WTC11 (cell line): Measurements from ENCODE around the gene LENG8. TPM values are rescaled to one million over a fixed set of nuclear protein-coding genes. Genes with fewer than 3 reads are reported as not detected.

Experiments used
- ATAC-seq: fragments of 200-7000 bp; cut with Tn5 transposase; 2 replicates; pipeline ENCODE4 v1.10.0; 2021; ENCODE audit warnings: mild to moderate bottlenecking, moderate library complexity
- CTCF ChIA-PET: fragments of 300-600 bp; sonication (Branson Sonifier 250); formaldehyde crosslinking; loops from one replicate; lab custom pipeline; 2021; ENCODE audit warnings: antibody characterized with exemption; lab: Charles Lee
- POLR2A ChIA-PET: fragments of 350-600 bp; sonication (Branson Sonifier 250); formaldehyde crosslinking; loops from one replicate; lab custom pipeline; 2021; ENCODE audit warnings: antibody characterized with exemption; lab: Charles Lee
- DNase-seq: peaks from one replicate; pipeline ENCODE4 v3.0.0; 2021; ENCODE audit warnings: low spot score
- H3K27ac Mint-ChIP-seq: 2 replicates; pipeline ENCODE4 v1.8.0; 2021; ENCODE audit warnings: mixed read lengths
- H3K27me3 Mint-ChIP-seq: 2 replicates; pipeline ENCODE4 v1.8.0; 2021; ENCODE audit warnings: low read depth, mild to moderate bottlenecking, moderate library complexity, mixed read lengths
- H3K36me3 Mint-ChIP-seq: 2 replicates; pipeline ENCODE4 v1.8.0; 2021; ENCODE audit warnings: mixed read lengths
- H3K4me1 Mint-ChIP-seq: 2 replicates; pipeline ENCODE4 v1.8.0; 2022; ENCODE audit warnings: mixed read lengths
- H3K4me3 Mint-ChIP-seq: 2 replicates; pipeline ENCODE4 v1.8.0; 2021; ENCODE audit warnings: mild to moderate bottlenecking, moderate library complexity, mixed read lengths
- H3K9me3 Mint-ChIP-seq: 2 replicates; pipeline ENCODE4 v1.8.0; 2021; ENCODE audit warnings: mixed read lengths
- CREB1 ChIP-seq: sonication (generic); formaldehyde crosslinking; IDR thresholded peaks from 2 replicates; pipeline ENCODE4 v1.8.0; 2023; ENCODE audit warnings: mild to moderate bottlenecking, missing genetic modification reagents
- GABPB1 ChIP-seq: sonication (generic); formaldehyde crosslinking; IDR thresholded peaks from 2 replicates; pipeline ENCODE4 v1.8.1; 2023; ENCODE audit warnings: mild to moderate bottlenecking, missing genetic modification reagents
- GTF2I ChIP-seq: fragments of 250-450 bp; sonication (Bioruptor Pico); conservative IDR thresholded peaks from 2 replicates; pipeline ENCODE4 v1.4.0; 2021; ENCODE audit warnings: mild to moderate bottlenecking
- KAT7 ChIP-seq: sonication (generic); formaldehyde crosslinking; IDR thresholded peaks from 2 replicates; pipeline ENCODE4 v1.8.1; 2023; ENCODE audit warnings: missing genetic modification reagents, mild to moderate bottlenecking, borderline replicate concordance
- ZNF232 ChIP-seq: sonication (generic); formaldehyde crosslinking; IDR thresholded peaks from 2 replicates; pipeline ENCODE4 v1.8.0; 2022; ENCODE audit warnings: mild to moderate bottlenecking, missing genetic modification reagents
- ZNF423 ChIP-seq: fragments of 250-450 bp; sonication (Bioruptor Pico); IDR thresholded peaks from 2 replicates; pipeline ENCODE4 v2.1.2; 2022; ENCODE audit warnings: mild to moderate bottlenecking, moderate library complexity
- total RNA-seq: library from RNA; stranded (reverse); gene quantifications from 3 replicates; pipeline ENCODE4 v1.2.3, GENCODE V29; 2021
- TF ChIP-seq, protein P1 (sequence below): fragments of 250-450 bp; sonication (Bioruptor Pico); IDR thresholded peaks from 2 replicates; pipeline ENCODE4 v1.9.0; 2021; ENCODE audit warnings: mild to moderate bottlenecking, borderline replicate concordance
- TF ChIP-seq, protein P2 (sequence below): sonication (generic); formaldehyde crosslinking; IDR thresholded peaks from 2 replicates; pipeline ENCODE4 v1.8.1; 2023; ENCODE audit warnings: mild to moderate bottlenecking, missing genetic modification reagents
- TF ChIP-seq, protein P3 (sequence below): sonication (generic); formaldehyde crosslinking; IDR thresholded peaks from 2 replicates; pipeline ENCODE4 v1.8.0; 2022; ENCODE audit warnings: mild to moderate bottlenecking, missing genetic modification reagents
- TF ChIP-seq, protein P4 (sequence below): sonication (generic); formaldehyde crosslinking; IDR thresholded peaks from 2 replicates; pipeline ENCODE4 v1.8.1; 2022; ENCODE audit warnings: mild to moderate bottlenecking, missing genetic modification reagents, moderate library complexity, borderline replicate concordance
- TF ChIP-seq, protein P5 (sequence below): sonication (generic); formaldehyde crosslinking; IDR thresholded peaks from 2 replicates; pipeline ENCODE4 v1.8.1; 2023; ENCODE audit warnings: mild to moderate bottlenecking, missing genetic modification reagents, moderate library complexity

LENG8 gene
- total RNA-seq, 1 experiment from 2014 or later = 175 TPM

DNA sequence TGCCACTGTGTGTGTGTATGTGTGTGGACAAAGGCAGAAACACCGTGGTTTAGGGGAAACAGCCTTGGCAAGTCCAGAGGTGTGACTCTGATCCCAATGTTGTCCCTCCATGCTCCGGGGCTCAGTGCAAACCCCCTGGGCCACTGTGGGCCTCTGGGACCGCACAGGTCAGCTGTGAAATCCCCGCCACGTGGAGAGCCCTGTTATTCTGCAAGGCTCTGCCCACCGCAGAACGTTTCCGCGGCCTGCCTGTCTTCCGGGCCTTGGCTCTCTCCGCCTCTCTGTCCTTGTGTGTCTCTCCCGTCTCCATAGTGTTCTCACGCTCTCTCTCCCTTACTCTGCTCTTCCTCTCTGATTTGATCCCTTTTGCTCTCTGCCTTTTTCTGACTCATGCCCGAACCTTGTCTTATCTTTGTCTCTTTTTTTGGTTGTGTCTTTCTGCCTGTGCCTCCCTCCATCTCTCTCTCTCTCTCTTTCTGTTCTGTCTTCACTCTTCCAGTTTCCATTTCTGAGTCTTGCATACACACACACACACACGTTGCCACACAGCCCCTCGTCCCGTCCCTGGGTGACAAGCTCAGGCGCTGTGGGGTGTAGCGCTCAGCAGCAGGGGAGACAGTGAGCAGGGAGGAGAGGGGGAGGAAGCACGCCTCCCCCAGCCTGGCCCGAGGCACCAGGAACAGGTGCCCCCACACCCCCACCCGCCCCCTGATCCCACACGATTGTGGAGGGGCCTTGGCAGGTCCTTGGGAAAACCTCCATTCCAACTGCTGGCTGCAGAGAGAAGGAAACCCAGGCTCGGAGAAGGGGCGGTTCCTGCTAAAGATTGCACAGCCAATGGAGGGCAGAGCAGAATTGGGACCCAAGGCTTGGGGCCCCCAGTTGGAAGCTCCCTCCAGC lies 30.7 kb upstream of the LENG8 start (continued):
- TF ChIP-seq, protein P1, sequence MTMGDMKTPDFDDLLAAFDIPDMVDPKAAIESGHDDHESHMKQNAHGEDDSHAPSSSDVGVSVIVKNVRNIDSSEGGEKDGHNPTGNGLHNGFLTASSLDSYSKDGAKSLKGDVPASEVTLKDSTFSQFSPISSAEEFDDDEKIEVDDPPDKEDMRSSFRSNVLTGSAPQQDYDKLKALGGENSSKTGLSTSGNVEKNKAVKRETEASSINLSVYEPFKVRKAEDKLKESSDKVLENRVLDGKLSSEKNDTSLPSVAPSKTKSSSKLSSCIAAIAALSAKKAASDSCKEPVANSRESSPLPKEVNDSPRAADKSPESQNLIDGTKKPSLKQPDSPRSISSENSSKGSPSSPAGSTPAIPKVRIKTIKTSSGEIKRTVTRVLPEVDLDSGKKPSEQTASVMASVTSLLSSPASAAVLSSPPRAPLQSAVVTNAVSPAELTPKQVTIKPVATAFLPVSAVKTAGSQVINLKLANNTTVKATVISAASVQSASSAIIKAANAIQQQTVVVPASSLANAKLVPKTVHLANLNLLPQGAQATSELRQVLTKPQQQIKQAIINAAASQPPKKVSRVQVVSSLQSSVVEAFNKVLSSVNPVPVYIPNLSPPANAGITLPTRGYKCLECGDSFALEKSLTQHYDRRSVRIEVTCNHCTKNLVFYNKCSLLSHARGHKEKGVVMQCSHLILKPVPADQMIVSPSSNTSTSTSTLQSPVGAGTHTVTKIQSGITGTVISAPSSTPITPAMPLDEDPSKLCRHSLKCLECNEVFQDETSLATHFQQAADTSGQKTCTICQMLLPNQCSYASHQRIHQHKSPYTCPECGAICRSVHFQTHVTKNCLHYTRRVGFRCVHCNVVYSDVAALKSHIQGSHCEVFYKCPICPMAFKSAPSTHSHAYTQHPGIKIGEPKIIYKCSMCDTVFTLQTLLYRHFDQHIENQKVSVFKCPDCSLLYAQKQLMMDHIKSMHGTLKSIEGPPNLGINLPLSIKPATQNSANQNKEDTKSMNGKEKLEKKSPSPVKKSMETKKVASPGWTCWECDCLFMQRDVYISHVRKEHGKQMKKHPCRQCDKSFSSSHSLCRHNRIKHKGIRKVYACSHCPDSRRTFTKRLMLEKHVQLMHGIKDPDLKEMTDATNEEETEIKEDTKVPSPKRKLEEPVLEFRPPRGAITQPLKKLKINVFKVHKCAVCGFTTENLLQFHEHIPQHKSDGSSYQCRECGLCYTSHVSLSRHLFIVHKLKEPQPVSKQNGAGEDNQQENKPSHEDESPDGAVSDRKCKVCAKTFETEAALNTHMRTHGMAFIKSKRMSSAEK = no peak
- no peak for TF ChIP-seq KAT7

DNA sequence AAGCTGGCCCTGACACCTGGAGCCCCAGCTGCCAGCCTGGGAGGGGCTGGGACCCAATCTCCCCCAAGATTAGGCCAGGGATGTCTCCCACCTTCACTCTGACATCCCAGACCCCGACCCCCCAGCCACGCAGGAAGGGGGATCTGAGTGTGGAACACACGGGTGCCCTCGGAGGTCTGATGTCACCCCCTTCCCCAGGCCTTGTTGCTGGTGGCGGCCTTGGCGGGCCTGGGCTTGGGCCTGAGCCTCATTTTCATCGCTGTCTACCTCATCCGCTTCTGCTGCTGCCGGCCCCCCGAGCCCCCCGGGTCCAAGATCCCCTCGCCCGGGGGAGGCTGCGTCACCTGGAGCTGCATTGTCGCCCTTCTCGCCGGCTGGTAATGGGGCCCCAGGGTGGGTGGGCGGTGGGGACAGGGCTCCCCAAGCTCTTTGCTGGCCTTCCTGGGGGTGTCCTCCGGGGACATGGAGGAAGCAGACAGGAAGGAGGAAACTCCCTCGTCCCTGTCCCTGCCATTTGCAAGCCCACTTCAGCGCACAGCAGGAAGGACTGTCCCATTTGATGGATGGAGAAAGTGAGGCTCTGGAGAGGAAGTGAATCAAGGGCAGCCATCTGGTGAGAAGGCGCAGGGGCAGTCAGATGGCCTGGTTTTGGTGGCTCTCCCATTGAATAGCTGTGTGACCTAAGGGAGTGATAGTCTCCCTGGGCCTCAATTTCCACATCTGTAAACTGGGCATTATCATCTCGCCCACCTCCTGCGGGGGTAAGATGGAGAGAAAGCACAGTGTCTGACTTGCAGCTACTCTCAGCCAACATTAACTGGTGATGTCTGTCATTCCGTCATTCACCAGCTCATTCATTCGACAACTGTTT lies 29.8 kb upstream of the LENG8 start:
- Mint-ChIP-seq H3K4me3 (peak overlapping the region; percentile 52), H3K9me3 (peaks cover 4% of the 10 kb centered on the region), H3K27ac (peak overlapping the region; percentile 40), H3K4me1 (peaks cover 45% of the 10 kb centered on the region), H3K36me3 (peaks cover 12% of the 10 kb centered on the region), H3K27me3 (peaks cover 32% of the 10 kb centered on the region)
- no peak for ATAC-seq
- POLR2A ChIA-PET = interaction anchor here (1.6 to 3.5 kb wide), 2 partner anchors 11 to 29 kb away, joined by 4 to 21 read pairs; no protein-coding TSS in a partner anchor
- DNase-seq = no peak
- CTCF ChIA-PET = interaction anchor here (0.8 to 5.2 kb wide), 4 partner anchors 11 to 28 kb away, joined by 6 to 66 read pairs (median 60); no protein-coding TSS in a partner anchor
- TF ChIP-seq CREB1 (no peak), GTF2I (CRISPR knock-in tag) (peak; percentile 63)

DNA sequence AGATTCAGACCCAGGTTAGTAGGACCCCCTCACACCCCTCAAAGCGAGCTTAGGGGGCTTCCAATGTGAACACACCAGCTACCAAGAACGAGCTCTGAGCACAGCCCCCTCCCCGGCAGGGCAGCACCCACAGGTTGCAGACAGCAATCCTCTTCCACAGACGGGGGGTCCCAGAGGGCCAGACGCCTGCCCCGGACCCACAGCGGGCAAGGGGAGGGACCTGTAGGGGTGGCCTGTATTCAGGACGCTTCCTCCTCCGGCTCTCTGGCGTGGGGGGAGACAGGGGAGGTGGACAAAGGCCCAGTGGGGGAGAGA lies 29.0 kb upstream of the LENG8 start:
- Mint-ChIP-seq H3K27ac (peak overlapping the region; percentile 40; the same call in 1 of the 2 replicates), H3K4me3 (peak overlapping the region; percentile 52), H3K4me1 (peaks cover 45% of the 10 kb centered on the region), H3K9me3 (no peaks in the 10 kb centered on the region), H3K36me3 (peaks cover 14% of the 10 kb centered on the region), H3K27me3 (peaks cover 26% of the 10 kb centered on the region)
- DNase-seq (no peak), ATAC-seq (no peak)
- CTCF ChIA-PET = interaction anchor here (0.6 to 5.2 kb wide), 12 partner anchors 10 to 585 kb away, joined by 3 to 66 read pairs (median 5); partner anchors contain the start of gene LENG8
- TF ChIP-seq, protein P2, sequence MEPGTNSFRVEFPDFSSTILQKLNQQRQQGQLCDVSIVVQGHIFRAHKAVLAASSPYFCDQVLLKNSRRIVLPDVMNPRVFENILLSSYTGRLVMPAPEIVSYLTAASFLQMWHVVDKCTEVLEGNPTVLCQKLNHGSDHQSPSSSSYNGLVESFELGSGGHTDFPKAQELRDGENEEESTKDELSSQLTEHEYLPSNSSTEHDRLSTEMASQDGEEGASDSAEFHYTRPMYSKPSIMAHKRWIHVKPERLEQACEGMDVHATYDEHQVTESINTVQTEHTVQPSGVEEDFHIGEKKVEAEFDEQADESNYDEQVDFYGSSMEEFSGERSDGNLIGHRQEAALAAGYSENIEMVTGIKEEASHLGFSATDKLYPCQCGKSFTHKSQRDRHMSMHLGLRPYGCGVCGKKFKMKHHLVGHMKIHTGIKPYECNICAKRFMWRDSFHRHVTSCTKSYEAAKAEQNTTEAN (CRISPR knock-in tag) = 0 out of 2 replicates have a peak, but pooled peaks have one; percentile 1
- TF ChIP-seq GABPB1 (CRISPR knock-in tag) (0 out of 2 replicates have a peak, but pooled peaks have one; percentile 24), ZNF232 (CRISPR knock-in tag) (no peak), ZNF423 (CRISPR knock-in tag) (peak; percentile 46; the same call in 1 of the 2 replicates)
- TF ChIP-seq, protein P3, sequence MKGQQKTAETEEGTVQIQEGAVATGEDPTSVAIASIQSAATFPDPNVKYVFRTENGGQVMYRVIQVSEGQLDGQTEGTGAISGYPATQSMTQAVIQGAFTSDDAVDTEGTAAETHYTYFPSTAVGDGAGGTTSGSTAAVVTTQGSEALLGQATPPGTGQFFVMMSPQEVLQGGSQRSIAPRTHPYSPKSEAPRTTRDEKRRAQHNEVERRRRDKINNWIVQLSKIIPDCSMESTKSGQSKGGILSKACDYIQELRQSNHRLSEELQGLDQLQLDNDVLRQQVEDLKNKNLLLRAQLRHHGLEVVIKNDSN (CRISPR knock-in tag) = peak; percentile 15; the same call in 1 of the 2 replicates
- TF ChIP-seq, protein P4, sequence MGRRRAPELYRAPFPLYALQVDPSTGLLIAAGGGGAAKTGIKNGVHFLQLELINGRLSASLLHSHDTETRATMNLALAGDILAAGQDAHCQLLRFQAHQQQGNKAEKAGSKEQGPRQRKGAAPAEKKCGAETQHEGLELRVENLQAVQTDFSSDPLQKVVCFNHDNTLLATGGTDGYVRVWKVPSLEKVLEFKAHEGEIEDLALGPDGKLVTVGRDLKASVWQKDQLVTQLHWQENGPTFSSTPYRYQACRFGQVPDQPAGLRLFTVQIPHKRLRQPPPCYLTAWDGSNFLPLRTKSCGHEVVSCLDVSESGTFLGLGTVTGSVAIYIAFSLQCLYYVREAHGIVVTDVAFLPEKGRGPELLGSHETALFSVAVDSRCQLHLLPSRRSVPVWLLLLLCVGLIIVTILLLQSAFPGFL (CRISPR knock-in tag) = no peak
- TF ChIP-seq, protein P5, sequence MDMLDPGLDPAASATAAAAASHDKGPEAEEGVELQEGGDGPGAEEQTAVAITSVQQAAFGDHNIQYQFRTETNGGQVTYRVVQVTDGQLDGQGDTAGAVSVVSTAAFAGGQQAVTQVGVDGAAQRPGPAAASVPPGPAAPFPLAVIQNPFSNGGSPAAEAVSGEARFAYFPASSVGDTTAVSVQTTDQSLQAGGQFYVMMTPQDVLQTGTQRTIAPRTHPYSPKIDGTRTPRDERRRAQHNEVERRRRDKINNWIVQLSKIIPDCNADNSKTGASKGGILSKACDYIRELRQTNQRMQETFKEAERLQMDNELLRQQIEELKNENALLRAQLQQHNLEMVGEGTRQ (CRISPR knock-in tag) = peak; percentile 7; the same call in 1 of the 2 replicates
- POLR2A ChIA-PET = interaction anchor here (0.6 to 3.5 kb wide), 8 partner anchors 10 to 1284 kb away, joined by 3 to 21 read pairs (median 4); partner anchors contain the start of gene LENG9
